Fibroblast of pulmonary artery (primary cell): Measurements from ENCODE around the gene P2RY13.
A peak's percentile ranks its signal among the peaks of the same experiment; 100 is the strongest.

Experiments
- DNase-seq: peaks from one replicate; pipeline ENCODE4 v3.0.0-alpha.2; 2010; ENCODE audit warnings: low read depth
- H3K4me3 ChIP-seq: replicated peaks from 2 replicates; pipeline ENCODE4 v1.5.1; 2011; ENCODE audit warnings: low read depth, mild to moderate bottlenecking, control low read depth, low read length, moderate library complexity
- CTCF ChIP-seq: IDR thresholded peaks from 2 replicates; pipeline ENCODE4 v1.5.1; 2011; ENCODE audit warnings: mild to moderate bottlenecking, control low read depth, low read length, inconsistent platforms; ENCODE audit errors: missing control alignments

Gene P2RY13

GRCh38 chr3:151301787-151302186 is 27.6 kb downstream of the P2RY13 start:
- DNase-seq, result peak; percentile 54
- no peak for TF ChIP-seq CTCF
- no peak overlapping the region for H3K4me3 ChIP-seq

DNA sequence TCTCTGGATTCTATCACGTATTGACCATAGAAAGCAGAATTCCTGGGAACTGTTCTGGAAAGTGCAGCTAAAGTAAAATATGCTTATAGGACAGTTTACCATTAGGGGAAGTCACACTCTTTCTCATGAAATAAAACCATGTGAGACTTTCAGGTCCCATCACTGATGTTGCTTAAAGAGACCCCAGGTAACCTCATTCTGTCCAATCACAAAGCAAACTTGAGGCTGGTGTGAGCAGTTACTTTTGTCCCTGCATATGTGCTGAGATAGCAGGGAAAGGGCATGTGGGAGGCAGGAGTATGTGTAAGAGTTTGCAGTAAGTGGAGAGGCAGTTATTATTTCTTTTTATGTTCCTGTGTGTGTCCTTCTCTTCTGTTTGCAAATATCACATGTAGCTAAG is 28.8 kb downstream of the P2RY13 start:
- TF ChIP-seq CTCF, result no peak
- DNase-seq, result no peak
- H3K4me3 ChIP-seq, result no peak overlapping the region

- TF ChIP-seq CTCF, result no peak
- DNase-seq, result no peak
- no peak overlapping the region for H3K4me3 ChIP-seq
These were observed 30.3 kb downstream of the P2RY13 start for GRCh38 chr3:151299006-151299405.

GRCh38 chr3:151297429-151297828 is 31.9 kb downstream of the P2RY13 start:
- no peak for DNase-seq
- TF ChIP-seq CTCF, result no peak
- no peak overlapping the region for H3K4me3 ChIP-seq

DNA sequence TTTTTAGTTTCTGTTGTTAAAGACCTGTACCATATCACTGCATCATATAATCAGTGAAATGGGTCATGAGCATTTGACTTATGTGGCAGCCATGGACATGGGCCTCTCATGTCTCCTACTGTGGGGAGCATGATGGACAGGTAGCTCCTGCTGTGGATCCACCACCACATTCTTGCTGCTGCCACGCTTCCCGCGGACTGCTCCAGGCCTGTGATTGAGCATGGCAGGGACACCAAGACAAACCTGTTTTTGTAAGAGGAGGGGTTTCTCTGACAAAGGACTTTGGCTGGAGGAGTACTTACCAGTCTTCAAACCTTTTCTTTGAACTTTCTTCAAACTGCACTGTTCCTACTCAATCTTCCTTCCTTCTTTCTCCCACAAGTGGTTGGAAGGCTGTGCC is 33.1 kb downstream of the P2RY13 start:
- no peak overlapping the region for H3K4me3 ChIP-seq
- no peak for DNase-seq
- TF ChIP-seq CTCF, result no peak

GRCh38 chr3:151293127-151293526 is 36.2 kb downstream of the P2RY13 start:
- H3K4me3 ChIP-seq, result no peak overlapping the region
- TF ChIP-seq CTCF, result no peak
- no peak for DNase-seq

DNA sequence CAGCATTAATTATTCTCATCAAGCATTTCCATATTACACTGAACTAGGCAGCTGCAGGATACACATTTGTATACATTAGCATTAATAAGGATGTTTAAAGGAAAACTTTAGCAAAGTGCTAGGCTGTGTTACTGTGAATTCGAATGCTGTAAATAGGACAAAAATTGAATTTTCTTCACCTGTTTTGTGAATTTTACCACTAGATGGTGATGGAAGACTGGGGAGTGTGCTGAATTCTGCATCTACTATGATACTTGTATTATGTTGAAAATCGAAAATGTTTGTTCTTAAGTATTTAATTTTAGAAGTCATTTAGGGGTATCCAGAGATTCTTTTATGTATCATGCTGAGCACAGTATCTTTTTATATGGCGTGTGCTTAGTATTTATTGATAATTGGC is 38.7 kb downstream of the P2RY13 start:
- no peak overlapping the region for H3K4me3 ChIP-seq
- DNase-seq, result peak; percentile 69
- TF ChIP-seq CTCF, result peak; percentile 58
